Measurements from ENCODE around the gene HTT.

HTT gene

GRCh38 chr4:3267576-3268394 is 193.3 kb downstream of the HTT start:
- peak; percentile 11 for DNase-seq (ENCODE audit: low spot score)

- DNase-seq (ENCODE audit: low spot score): no peak
Measured at GRCh38 chr4:3268395-3269104, 194.1 kb downstream of the HTT start.

GRCh38 chr4:3269105-3269927 is 194.8 kb downstream of the HTT start:
- DNase-seq (ENCODE audit: low spot score): no peak

GRCh38 chr4:3269991-3270611 is 195.6 kb downstream of the HTT start:
- DNase-seq (ENCODE audit: low spot score): no peak

- no peak for DNase-seq (ENCODE audit: low spot score)
Measured at GRCh38 chr4:3271131-3271530, 196.7 kb downstream of the HTT start.

- DNase-seq (ENCODE audit: low spot score): no peak
Measured at GRCh38 chr4:3276986-3277385, 202.5 kb downstream of the HTT start.

- DNase-seq (ENCODE audit: low spot score): no peak
Measured at GRCh38 chr4:3280466-3280865, 206.0 kb downstream of the HTT start.

- no peak for DNase-seq (ENCODE audit: low spot score)
Measured at GRCh38 chr4:3283483-3283882, 209.0 kb downstream of the HTT start.

- DNase-seq (ENCODE audit: low spot score): no peak
Measured at GRCh38 chr4:3283916-3284315, 209.4 kb downstream of the HTT start.

GRCh38 chr4:3284734-3285557 is 210.5 kb downstream of the HTT start:
- no peak for DNase-seq (ENCODE audit: low spot score)

GRCh38 chr4:3285558-3286334 is 211.3 kb downstream of the HTT start:
- DNase-seq (ENCODE audit: low spot score): no peak

GRCh38 chr4:3286335-3287175 is 212.1 kb downstream of the HTT start:
- DNase-seq (ENCODE audit: low spot score): peak; percentile 65

- DNase-seq (ENCODE audit: low spot score): no peak
Measured at GRCh38 chr4:3287271-3287971, 212.9 kb downstream of the HTT start.

- no peak for DNase-seq (ENCODE audit: low spot score)
Measured at GRCh38 chr4:3287972-3288570, 213.6 kb downstream of the HTT start.

- no peak for DNase-seq (ENCODE audit: low spot score)
Measured at GRCh38 chr4:3288571-3289094, 214.2 kb downstream of the HTT start.

- DNase-seq (ENCODE audit: low spot score): no peak
Measured at GRCh38 chr4:3290476-3290875, 216.0 kb downstream of the HTT start.

- DNase-seq (ENCODE audit: low spot score): no peak
Measured at GRCh38 chr4:3290889-3291321, 216.4 kb downstream of the HTT start.

GRCh38 chr4:3291411-3291968 is 217.0 kb downstream of the HTT start:
- DNase-seq (ENCODE audit: low spot score): peak; percentile 65
